CD4-positive, alpha-beta T cell (primary cell): Measurements from ENCODE around the gene LRRC8E. TPM values are rescaled to one million over a fixed set of nuclear protein-coding genes. Genes with fewer than 3 reads are reported as not detected.
A peak's percentile ranks its signal among the peaks of the same experiment; 100 is the strongest.

Experiments used
- ATAC-seq: fragments of 200-7000 bp; cut with Tn5 transposase; one replicate; pipeline ENCODE4 v1.10.0; 2022; ENCODE audit warnings: mild to moderate bottlenecking; ENCODE audit not compliant: poor library complexity
- CTCF ChIA-PET: fragments of 350-600 bp; sonication (Branson Sonifier 250); formaldehyde crosslinking; loops from one replicate; lab custom pipeline; 2021; ENCODE audit warnings: antibody characterized with exemption, inconsistent platforms; lab: Charles Lee
- POLR2A ChIA-PET: fragments of 350-600 bp; sonication (Branson Sonifier 250); formaldehyde crosslinking; loops from one replicate; lab custom pipeline; 2021; ENCODE audit warnings: antibody characterized with exemption, inconsistent platforms; lab: Charles Lee
- DNase-seq, 14 experiments: peaks; one replicate each; pipeline ENCODE4 v3.0.0-alpha.2; 2013 to 2020; ENCODE audit warnings: mixed read lengths in 2 of 14
- H3K27ac ChIP-seq, 2 donors: one replicate each; pipeline versions ENCODE4 v1.5.1 to v1.7.0; 2013; ENCODE audit warnings: low read length in 2 of 2, low read depth in 1 of 2, mild to moderate bottlenecking in 1 of 2
- H3K27me3 ChIP-seq, 2 experiments: 1 replicate in 1 of 2; 2 replicates in 1 of 2; pipeline versions ENCODE4 v1.6.1 to v1.7.0; 2013; ENCODE audit warnings: low read length in 2 of 2, control low read depth in 1 of 2, mild to moderate bottlenecking in 1 of 2, moderate library complexity in 1 of 2; ENCODE audit not compliant: insufficient read depth in 2 of 2, control insufficient read depth in 1 of 2
- H3K36me3 ChIP-seq: one replicate; pipeline ENCODE4 v1.6.1; 2013; ENCODE audit warnings: low read length, control low read depth; ENCODE audit not compliant: insufficient read depth
- H3K4me1 ChIP-seq: one replicate; pipeline ENCODE4 v1.6.1; 2013; ENCODE audit warnings: low read length, control low read depth; ENCODE audit not compliant: insufficient read depth
- H3K4me3 ChIP-seq: one replicate; pipeline ENCODE4 v1.5.1; 2013; ENCODE audit warnings: mild to moderate bottlenecking, low read length, moderate library complexity
- H3K9me3 ChIP-seq, 2 experiments: 1 replicate in 1 of 2; 2 replicates in 1 of 2; pipeline versions ENCODE4 v1.6.1 to v1.7.0; 2013; ENCODE audit warnings: low read length in 2 of 2, mild to moderate bottlenecking in 2 of 2, control low read depth in 1 of 2, moderate library complexity in 1 of 2; ENCODE audit not compliant: control insufficient read depth in 1 of 2, insufficient read depth in 1 of 2
- H3K27ac Mint-ChIP-seq: one replicate; pipeline ENCODE4 v1.8.0; 2020; ENCODE audit warnings: mixed read lengths
- H3K27me3 Mint-ChIP-seq: one replicate; pipeline ENCODE4 v1.8.0; 2021; ENCODE audit warnings: mixed read lengths
- H3K36me3 Mint-ChIP-seq: one replicate; pipeline ENCODE4 v1.8.0; 2021; ENCODE audit warnings: low read depth, mixed read lengths
- H3K4me1 Mint-ChIP-seq: one replicate; pipeline ENCODE4 v1.8.0; 2021; ENCODE audit warnings: low read depth, mixed read lengths
- H3K4me3 Mint-ChIP-seq: one replicate; pipeline ENCODE4 v1.8.0; 2020; ENCODE audit warnings: mild to moderate bottlenecking, mixed read lengths
- H3K9me3 Mint-ChIP-seq: one replicate; pipeline ENCODE4 v1.8.0; 2020; ENCODE audit warnings: mixed read lengths
- CTCF ChIP-seq: fragments of 200-600 bp; IDR thresholded peaks from one replicate; pipeline ENCODE4 v1.8.0; 2022; ENCODE audit warnings: antibody characterized with exemption, mild to moderate bottlenecking
- intact Hi-C, 2 experiments: fragments of 100-400 bp; cut with DNase I in 1 of 2; cut with micrococcal nuclease in 1 of 2; formaldehyde crosslinking; loops; one replicate each; pipeline versions ENCODE4 v1.15.1 to v1.9.0; 2023 to 2025; cut with DNase I, micrococcal nuclease
- total RNA-seq, 174 experiments: library from RNA in 2 of 174; stranded (reverse) in 2 of 174; gene quantifications; one replicate each; pipeline ENCODE4 v1.2.3 and lab custom pipeline; 2021 to 2026

Gene LRRC8E
- total RNA-seq, 2 experiments from 2014 or later = not detected

GRCh38 chr19:7861619-7862412, 26.5 kb upstream of the LRRC8E start:
- Mint-ChIP-seq H3K27ac (no peak overlapping the region), H3K36me3 (no peaks in the 10 kb centered on the region), H3K9me3 (no peaks in the 10 kb centered on the region), H3K4me1 (peaks cover 8% of the 10 kb centered on the region), H3K27me3 (peaks cover 7% of the 10 kb centered on the region), H3K4me3 (peak overlapping the region; percentile 30)
- Histone ChIP-seq H3K4me1 (peaks cover 44% of the 10 kb centered on the region), H3K36me3 (no peaks in the 10 kb centered on the region), H3K27me3 (peaks cover 25 to 30% of the 10 kb centered on the region in 2 experiments), H3K4me3 (peak overlapping the region; percentile 50), H3K9me3 (no peaks in the 10 kb centered on the region), H3K27ac (no peak overlapping the region)
- peak; percentile 16 for TF ChIP-seq CTCF
- ChIA-PET POLR2A (interaction anchor here (0.6 to 2.7 kb wide), 6 partner anchors 8 to 977 kb away, joined by 3 to 12 read pairs (median 4); partner anchors contain the start of genes MAP2K7 and SNAPC2), CTCF (interaction anchor here (1.1 to 1.4 kb wide), 3 partner anchors 42 to 82 kb away, joined by 3 to 4 read pairs (median 4); partner anchors contain the start of genes MAP2K7, SNAPC2 and TIMM44)
- DNase-seq (peak in 1 of 14 experiments; percentile 43), ATAC-seq (no peak)
- intact Hi-C loops = no loop called here

- H3K36me3 Mint-ChIP-seq = no peaks in the 10 kb centered on the region
- DNase-seq (peak; percentile 60 to 87 (median 74)), ATAC-seq (peak; percentile 66)
- POLR2A ChIA-PET = interaction anchor here (0.6 to 2.7 kb wide), 6 partner anchors 13 to 978 kb away, joined by 3 to 12 read pairs (median 3); partner anchors contain the start of genes MAP2K7, PET100, SNAPC2 and XAB2
- H3K4me3 ChIP-seq = peak overlapping the region; percentile 50
- no peaks in the 10 kb centered on the region for H3K9me3 ChIP-seq
- peaks cover 27 to 30% of the 10 kb centered on the region in 2 experiments for H3K27me3 ChIP-seq
- peaks cover 44% of the 10 kb centered on the region for H3K4me1 ChIP-seq
- H3K27ac Mint-ChIP-seq = no peak overlapping the region
- TF ChIP-seq CTCF = no peak
- no peak overlapping the region for H3K27ac ChIP-seq
- peaks cover 8% of the 10 kb centered on the region for H3K4me1 Mint-ChIP-seq
- CTCF ChIA-PET = interaction anchor here (1.0 to 1.4 kb wide), 3 partner anchors 41 to 81 kb away, joined by 3 to 4 read pairs (median 3); partner anchors contain the start of genes MAP2K7, SNAPC2 and TIMM44
- intact Hi-C loops = no loop called here
- no peaks in the 10 kb centered on the region for H3K9me3 Mint-ChIP-seq
- H3K4me3 Mint-ChIP-seq = no peak overlapping the region
- H3K36me3 ChIP-seq = no peaks in the 10 kb centered on the region
- peaks cover 7% of the 10 kb centered on the region for H3K27me3 Mint-ChIP-seq
These were observed 25.8 kb upstream of the LRRC8E start for GRCh38 chr19:7862413-7862951.

- no peak for TF ChIP-seq CTCF
- no peak for ATAC-seq
- peaks cover 7% of the 10 kb centered on the region for H3K27me3 Mint-ChIP-seq
- H3K4me1 Mint-ChIP-seq = peaks cover 10% of the 10 kb centered on the region
- intact Hi-C loops = no loop called here
- Histone ChIP-seq H3K27me3 (peaks cover 24 to 30% of the 10 kb centered on the region in 2 experiments), H3K4me3 (no peak overlapping the region), H3K4me1 (peaks cover 50% of the 10 kb centered on the region), H3K9me3 (no peaks in the 10 kb centered on the region), H3K27ac (no peak overlapping the region), H3K36me3 (no peaks in the 10 kb centered on the region)
- ChIA-PET CTCF (interaction anchor here (1.0 kb wide), 1 partner anchor 40 kb away, joined by 3 read pairs; the partner anchor contains the start of gene MAP2K7), POLR2A (interaction anchor here (0.5 to 2.7 kb wide), 4 partner anchors 40 to 1083 kb away, joined by 3 to 12 read pairs (median 4); partner anchors contain the start of genes MAP2K7, PET100 and XAB2)
- H3K36me3 Mint-ChIP-seq = no peaks in the 10 kb centered on the region
- peak overlapping the region; percentile 11 for H3K4me3 Mint-ChIP-seq
- peak in 2 of 14 experiments; percentile 50 to 60 for DNase-seq
- no peak overlapping the region for H3K27ac Mint-ChIP-seq
- no peaks in the 10 kb centered on the region for H3K9me3 Mint-ChIP-seq
These were observed 24.9 kb upstream of the LRRC8E start for GRCh38 chr19:7863157-7863970.
